Stimulated activated CD4-positive, alpha-beta T cell treated with anti-CD3 and anti-CD28 coated beads, TNF-alpha, amount 100 ng/mL, for 48 hours (primary cell): ENCODE measurements around the gene KDM6A.
"Not testable (repeated sequence)": the region's sequence is repeated elsewhere in the genome, so short reads cannot be mapped to it uniquely, and the experiment has no call there.

ENCODE experiments used
- DNase-seq, 3 donors: peaks; one replicate each; pipeline ENCODE4 v3.0.0-alpha.2; 2020; ENCODE audit warnings: low read depth in 3 of 3

KDM6A gene

GRCh38 chrX:44889824-44890223 is 16.8 kb downstream of the KDM6A start:
- DNase-seq: no peak

DNA sequence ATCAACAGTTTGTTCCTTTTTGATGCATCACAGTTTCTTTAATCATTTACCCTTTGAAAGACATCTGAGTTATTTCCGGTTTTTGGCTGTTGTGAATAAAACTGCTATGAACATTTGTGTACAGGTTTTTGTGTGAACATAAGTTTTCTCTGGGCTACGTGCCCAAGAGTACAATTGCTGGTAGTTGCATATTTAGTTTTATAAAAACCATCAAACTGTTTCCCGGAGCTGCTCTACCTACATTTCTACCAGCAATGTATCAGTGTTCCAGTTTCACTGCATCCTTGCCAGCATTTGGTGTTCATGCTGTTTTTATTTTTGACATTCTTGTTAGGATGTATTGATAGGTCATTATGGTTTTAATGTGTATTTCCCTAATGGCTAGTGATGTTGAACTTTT is 17.3 kb downstream of the KDM6A start:
- no peak for DNase-seq

- DNase-seq: not testable (repeated sequence)
Measured at GRCh38 chrX:44890687-44891086, 17.7 kb downstream of the KDM6A start.

DNA sequence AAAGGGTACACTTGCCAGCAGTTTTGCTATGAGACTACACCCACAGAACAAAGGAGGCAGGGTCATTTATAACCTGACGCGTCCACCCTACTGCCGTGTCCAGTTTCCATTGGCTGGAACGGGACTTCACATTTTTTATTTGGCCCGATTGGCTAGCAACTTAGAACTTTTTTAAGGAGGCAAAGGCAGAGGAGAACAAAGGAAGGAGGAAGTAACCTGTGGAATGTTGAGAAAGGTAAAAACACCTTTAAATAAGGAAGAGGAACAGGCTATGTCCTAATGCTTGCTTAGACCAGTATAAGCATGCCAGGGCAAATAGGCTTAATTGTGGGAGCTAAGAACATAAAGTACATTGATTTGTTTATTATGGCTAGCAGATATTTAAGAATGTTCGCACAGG is 18.7 kb downstream of the KDM6A start:
- no peak for DNase-seq

DNA sequence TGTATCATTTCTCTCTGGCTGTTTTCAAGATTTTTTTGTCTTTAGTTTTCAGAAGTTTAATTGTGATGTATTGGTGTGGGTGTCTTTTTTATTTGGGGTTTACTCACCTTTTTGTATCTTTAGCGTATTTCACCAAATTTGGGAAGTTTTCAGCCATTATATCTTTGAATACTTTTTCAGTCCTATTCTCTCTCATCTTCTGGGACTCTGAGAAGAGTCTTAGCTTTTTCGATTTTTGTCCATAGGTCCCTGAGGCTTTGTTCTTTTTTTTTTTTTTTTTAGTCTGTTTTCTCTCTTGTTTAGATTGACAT is 23.8 kb downstream of the KDM6A start:
- DNase-seq: no peak

GRCh38 chrX:44897539-44897938 is 24.6 kb downstream of the KDM6A start:
- DNase-seq: no peak

DNA sequence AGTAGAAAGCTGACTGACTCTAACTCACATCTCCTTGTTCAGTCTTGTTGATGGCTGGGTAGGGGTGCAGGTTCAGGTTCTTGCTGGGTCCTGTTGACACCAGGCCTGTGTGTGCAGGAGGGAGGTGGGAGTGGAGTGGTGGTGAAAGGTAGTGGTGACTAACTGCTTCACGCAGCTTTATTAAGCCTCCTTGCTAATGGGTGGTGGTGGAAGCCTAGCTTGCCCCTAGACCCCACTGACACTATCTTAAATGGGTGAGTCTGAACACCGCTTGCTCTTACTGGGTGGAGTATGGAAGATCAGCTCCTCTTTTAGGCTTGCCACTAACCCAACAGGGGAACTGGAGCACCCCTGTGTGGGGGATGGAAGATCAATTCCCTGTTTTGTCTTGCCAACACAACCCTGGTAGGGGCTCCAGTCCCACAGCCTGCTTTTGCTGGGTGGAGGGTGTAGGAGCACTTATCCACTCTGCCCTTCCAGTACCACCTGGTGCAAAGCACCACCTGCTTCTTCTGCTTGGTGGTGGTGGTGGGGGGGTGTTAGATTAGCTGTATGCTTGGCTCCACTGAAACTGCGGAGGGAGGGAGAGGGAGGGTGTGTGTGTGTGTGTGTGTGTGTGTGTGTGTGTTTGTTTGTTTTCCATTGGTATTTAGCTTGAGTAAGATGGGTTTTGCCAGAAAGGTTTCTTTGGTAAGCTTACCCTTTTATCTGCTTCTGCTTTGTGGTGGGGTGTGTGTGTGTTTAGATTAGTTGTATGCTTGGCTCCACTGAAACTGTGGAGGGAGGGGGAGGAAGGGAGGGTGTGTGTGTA is 25.6 kb downstream of the KDM6A start:
- DNase-seq: no peak

DNA sequence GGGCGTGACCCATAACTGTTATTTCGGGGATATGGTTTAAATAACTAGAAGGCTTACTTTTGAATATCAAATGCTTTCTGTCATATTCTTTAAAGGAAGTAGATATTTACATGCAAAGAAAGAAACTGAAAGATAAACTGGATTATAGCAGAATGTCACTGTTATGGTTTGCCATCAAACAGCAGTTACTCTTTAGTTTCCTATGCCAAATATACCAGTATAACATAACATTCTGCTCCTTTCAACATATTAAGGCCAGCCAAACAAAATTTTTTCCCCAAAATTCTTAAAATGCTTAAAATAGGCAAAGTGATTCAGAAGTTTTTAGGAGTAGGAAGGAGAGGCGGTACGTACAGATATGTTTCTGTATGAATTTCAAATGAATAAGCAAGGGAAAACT is 27.0 kb downstream of the KDM6A start:
- no peak for DNase-seq

DNA sequence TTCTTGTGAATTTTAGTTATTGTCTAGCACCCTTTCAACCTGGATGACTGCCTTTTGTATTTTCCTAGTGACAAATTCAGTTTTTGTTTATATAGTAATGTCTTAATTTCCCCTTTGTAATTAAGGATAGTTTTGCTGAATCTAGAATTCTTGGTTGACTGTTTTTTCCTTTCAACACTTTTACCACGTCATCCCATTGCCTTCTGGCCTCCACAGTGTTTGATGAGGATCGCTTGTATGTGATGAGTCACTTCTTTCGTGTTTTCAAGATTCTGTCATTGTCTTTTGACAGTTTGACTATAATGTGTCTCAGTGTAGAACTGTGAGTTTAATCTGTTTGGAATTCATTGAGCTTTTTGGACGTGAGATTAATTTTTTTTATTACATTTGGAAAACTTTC is 30.1 kb downstream of the KDM6A start:
- DNase-seq: no peak

- DNase-seq: no peak
Measured at GRCh38 chrX:44903830-44904530, 31.0 kb downstream of the KDM6A start.

DNA sequence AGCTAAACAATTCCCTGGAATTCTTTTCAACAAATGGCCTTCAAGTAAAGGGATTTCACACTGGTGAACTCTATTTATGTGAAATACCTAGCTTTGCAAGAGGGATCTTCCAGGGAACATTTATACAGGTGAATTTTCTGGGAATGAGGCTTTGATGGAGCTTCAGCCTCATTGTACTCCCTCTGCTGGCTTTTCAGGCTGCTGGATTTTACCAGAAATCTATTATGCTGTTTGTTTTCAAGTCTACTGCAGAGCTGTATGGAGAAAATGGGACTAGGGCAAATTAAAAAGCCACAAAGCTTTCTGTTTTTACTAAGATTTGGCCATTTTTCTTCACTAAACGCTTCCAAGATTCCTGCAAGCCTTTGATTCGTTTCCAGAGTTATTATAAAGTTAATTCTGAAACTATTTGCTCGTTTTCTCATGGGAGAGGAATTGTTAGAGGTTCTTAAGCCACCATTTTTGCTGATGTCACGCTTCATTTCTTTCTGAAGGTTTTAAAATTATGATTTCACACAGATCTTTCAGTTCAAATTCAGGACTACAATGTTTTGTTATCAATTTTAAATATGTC is 31.6 kb downstream of the KDM6A start:
- DNase-seq: no peak

- DNase-seq: no peak
Measured at GRCh38 chrX:44906041-44906440, 33.1 kb downstream of the KDM6A start.

GRCh38 chrX:44906542-44906941 is 33.6 kb downstream of the KDM6A start:
- DNase-seq: no peak

DNA sequence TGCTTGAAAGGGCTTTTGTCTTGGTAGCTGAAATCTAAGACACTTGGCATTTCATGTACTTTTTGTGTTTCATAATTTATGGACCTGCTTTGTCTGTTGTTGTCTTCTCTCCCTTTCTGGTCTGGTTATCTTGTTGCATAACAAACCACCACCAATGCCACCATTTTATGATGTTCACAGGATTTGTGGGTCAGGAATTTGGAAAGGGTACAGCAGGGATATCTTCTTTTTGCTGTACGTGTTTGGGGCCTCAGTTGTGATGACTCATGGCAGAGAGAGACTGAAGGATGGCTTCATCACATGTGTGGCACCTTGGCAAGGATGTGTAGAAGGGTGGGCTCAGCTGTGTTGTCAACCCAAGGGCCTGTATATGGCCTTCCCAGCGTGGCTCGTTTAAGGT is 35.2 kb downstream of the KDM6A start:
- DNase-seq: no peak

DNA sequence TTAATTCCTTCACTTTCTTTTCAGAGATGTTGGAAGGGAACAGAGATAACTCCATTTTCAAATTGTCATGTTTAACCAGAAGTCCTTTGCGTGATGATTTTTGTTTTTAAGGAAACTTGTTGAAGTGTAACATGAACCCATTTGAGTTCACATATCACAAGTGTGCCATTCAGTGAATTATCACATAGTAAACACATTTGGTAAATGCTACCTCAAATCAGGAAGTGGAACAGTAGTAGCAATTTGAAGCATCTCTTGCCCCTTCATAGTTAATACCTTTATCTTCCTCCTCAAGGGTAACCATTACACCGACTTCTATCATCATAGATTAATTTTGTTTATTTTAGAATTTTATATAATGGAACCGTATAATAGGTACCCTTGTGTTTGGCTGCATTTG is 35.8 kb downstream of the KDM6A start:
- no peak for DNase-seq

- DNase-seq: not testable (repeated sequence)
Measured at GRCh38 chrX:44910508-44910907, 37.5 kb downstream of the KDM6A start.

- not testable (repeated sequence) for DNase-seq
Measured at GRCh38 chrX:44911074-44911600, 38.1 kb downstream of the KDM6A start.

GRCh38 chrX:44913656-44914531 is 40.9 kb downstream of the KDM6A start:
- DNase-seq: no peak

DNA sequence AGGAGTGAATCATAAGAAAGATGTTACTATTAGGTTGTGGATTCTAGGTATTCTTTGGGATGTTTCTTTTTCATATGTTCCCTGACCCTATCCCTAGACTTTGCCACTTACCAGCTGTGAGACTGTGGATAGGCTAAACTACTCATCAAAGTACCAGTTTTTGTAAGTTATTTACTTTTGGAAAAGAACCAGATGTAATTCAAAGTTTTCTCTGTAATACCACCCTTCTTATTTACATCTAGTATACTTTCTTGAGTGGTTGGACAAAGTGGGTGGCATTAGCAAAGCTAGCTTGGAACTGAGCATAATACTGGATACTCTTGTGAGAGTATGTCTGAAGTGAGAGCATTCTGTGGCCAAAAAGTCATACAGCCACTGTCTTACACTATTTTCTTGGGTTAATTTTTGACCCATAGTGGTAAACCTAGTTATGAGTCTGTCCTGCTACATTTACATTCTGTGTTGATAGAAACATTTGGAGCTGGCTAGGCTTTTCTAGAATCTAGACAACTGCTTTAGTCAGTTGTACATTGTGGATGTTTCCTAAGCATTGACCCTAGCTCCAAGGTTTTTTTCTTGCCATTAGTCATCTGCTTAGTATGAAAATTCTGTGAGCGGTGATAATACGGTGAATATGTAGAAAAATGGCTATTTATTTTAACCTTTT is 41.7 kb downstream of the KDM6A start:
- no peak for DNase-seq

DNA sequence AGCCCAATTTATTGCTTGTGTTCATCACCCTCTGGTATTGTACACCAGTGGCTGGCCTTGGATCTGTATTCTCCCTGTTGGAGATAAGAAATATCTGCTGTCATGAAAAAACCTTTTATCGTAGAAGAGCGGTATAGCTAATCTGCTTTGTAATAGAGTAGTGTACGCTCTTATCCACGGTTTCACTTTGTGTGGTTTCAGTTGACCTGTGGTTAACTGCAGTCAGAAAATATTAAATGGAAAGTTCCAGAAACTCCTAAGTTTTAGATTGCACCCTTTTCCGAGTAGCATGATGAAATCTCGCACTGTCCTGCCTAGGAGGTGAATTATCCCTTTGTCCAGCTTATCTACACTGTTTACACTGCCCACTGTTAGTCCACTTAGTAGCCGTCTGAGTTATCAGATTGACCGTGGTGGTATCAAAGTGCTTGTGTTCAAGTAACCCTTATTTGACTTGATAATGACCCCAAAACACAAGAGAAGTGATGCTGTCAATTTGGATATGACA is 42.4 kb downstream of the KDM6A start:
- no peak for DNase-seq

DNA sequence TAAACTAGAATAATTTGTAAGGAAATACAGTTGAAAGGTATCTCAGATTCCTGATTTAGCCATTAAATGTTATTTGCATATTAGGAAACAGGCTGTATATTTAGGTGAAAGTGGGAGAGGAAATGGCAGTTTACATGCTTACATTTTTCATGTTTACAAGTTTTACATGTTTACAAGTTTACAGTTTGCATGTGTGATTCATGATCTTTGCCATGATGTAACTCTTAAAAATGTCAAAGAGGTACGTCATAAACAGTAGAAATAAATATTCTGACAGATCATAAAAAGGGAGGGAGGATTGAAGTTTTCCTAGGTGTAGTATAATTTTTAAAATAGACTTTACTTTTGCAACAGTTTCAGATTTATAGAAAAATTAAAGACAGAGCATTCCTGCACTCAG is 45.7 kb downstream of the KDM6A start:
- DNase-seq: no peak
